ENCODE results near the gene ROR2. TPM values are rescaled to one million over a fixed set of nuclear protein-coding genes. Genes with fewer than 3 reads are reported as not detected.

Gene ROR2
- total RNA-seq, 4 donors from 2014 or later, result 0.70 to 9.9 (median 4.1) TPM

- Histone ChIP-seq H3K27me3 (no peaks in the 10 kb centered on the region), H3K27ac (no peak overlapping the region), H3K9me3 (no peaks in the 10 kb centered on the region), H3K4me1 (no peaks in the 10 kb centered on the region), H3K4me3 (no peak overlapping the region), H3K36me3 (no peaks in the 10 kb centered on the region)
- TF ChIP-seq CTCF (IDR thresholded peaks at IDR 0.05) (no peak), POLR2A (IDR thresholded peaks at IDR 0.05) (no peak)
- DNase-seq, result no peak
These were observed 213.7 kb downstream of the ROR2 start for GRCh38 chr9:91736311-91736710.

- Histone ChIP-seq H3K27ac (no peak overlapping the region), H3K9me3 (no peaks in the 10 kb centered on the region), H3K36me3 (no peaks in the 10 kb centered on the region), H3K4me1 (no peaks in the 10 kb centered on the region), H3K4me3 (no peak overlapping the region), H3K27me3 (no peaks in the 10 kb centered on the region)
- DNase-seq, result no peak
- TF ChIP-seq CTCF (IDR thresholded peaks at IDR 0.05) (no peak), POLR2A (IDR thresholded peaks at IDR 0.05) (no peak)
These were observed 215.0 kb downstream of the ROR2 start for GRCh38 chr9:91735049-91735448.

GRCh38 chr9:91734371-91734981 lies 215.6 kb downstream of the ROR2 start:
- Histone ChIP-seq H3K9me3 (no peaks in the 10 kb centered on the region), H3K4me3 (no peak overlapping the region), H3K36me3 (no peaks in the 10 kb centered on the region), H3K4me1 (no peaks in the 10 kb centered on the region), H3K27me3 (no peaks in the 10 kb centered on the region), H3K27ac (no peak overlapping the region)
- DNase-seq, result peak; percentile 58 to 88 (median 78)
- TF ChIP-seq POLR2A (IDR thresholded peaks at IDR 0.05) (no peak), CTCF (IDR thresholded peaks at IDR 0.05) (peak; percentile 64 to 90 (median 79))

- no peaks in the 10 kb centered on the region for H3K9me3 ChIP-seq
- H3K27me3 ChIP-seq, result no peaks in the 10 kb centered on the region
- no peak for DNase-seq
- no peak overlapping the region for H3K4me3 ChIP-seq
- H3K27ac ChIP-seq, result no peak overlapping the region
- TF ChIP-seq CTCF (IDR thresholded peaks at IDR 0.05), result no peak
- no peak for TF ChIP-seq POLR2A (IDR thresholded peaks at IDR 0.05)
- no peaks in the 10 kb centered on the region for H3K36me3 ChIP-seq
- H3K4me1 ChIP-seq, result no peaks in the 10 kb centered on the region
These were observed 216.9 kb downstream of the ROR2 start for GRCh38 chr9:91733006-91733624.

GRCh38 chr9:91732187-91733005 lies 217.6 kb downstream of the ROR2 start:
- H3K4me1 ChIP-seq, result no peaks in the 10 kb centered on the region
- DNase-seq, result peak in 1 of 3 donors; percentile 27
- H3K36me3 ChIP-seq, result no peaks in the 10 kb centered on the region
- H3K27me3 ChIP-seq, result no peaks in the 10 kb centered on the region
- TF ChIP-seq POLR2A (IDR thresholded peaks at IDR 0.05) (no peak), CTCF (IDR thresholded peaks at IDR 0.05) (no peak)
- H3K9me3 ChIP-seq, result no peaks in the 10 kb centered on the region
- no peak overlapping the region for H3K27ac ChIP-seq
- no peak overlapping the region for H3K4me3 ChIP-seq

Data from Peyer's patch (tissue), 4 donors.